Mesenteric fat pad (tissue), 1 donor: ENCODE results near the gene CXorf38. TPM values are rescaled to one million over a fixed set of nuclear protein-coding genes. Genes with fewer than 3 reads are reported as not detected.
"Not testable (repeated sequence)": the region's sequence is repeated elsewhere in the genome, so short reads cannot be mapped to it uniquely, and the experiment has no call there.

Source experiments
- DNase-seq: peaks from one replicate; pipeline ENCODE4 v3.0.0-alpha.2; 2020; ENCODE audit warnings: low spot score
- total RNA-seq: library from RNA; stranded (reverse); fragmentation: NEBNext Ultra II Directional; extraction: Animal tissue kit (Norgen Biotek cat#: 25700); gene quantifications from one replicate; pipeline ENCODE4 v1.2.1, GENCODE V29; 2021
- donor health status: DM: yes; HTN: yes; CAD: no.

Gene CXorf38
- total RNA-seq, 1 donor from 2014 or later: 14.0 TPM

- DNase-seq: no peak
These were observed 15.2 kb downstream of the CXorf38 start for GRCh38 chrX:40632199-40632598.

GRCh38 chrX:40628506-40628905, 18.9 kb downstream of the CXorf38 start:
- DNase-seq: no peak

GRCh38 chrX:40625294-40625693, 22.1 kb downstream of the CXorf38 start:
- no peak for DNase-seq

- no peak for DNase-seq
These were observed 23.7 kb downstream of the CXorf38 start for GRCh38 chrX:40623665-40624064.

- no peak for DNase-seq
These were observed 24.2 kb downstream of the CXorf38 start, which contains the start of gene MPC1L for GRCh38 chrX:40623139-40623536. MPC1L (plus strand) TSS chrX:40623428; CDS start chrX:40623566, 138 bp downstream.

GRCh38 chrX:40622479-40623138, 24.8 kb downstream of the CXorf38 start:
- no peak for DNase-seq

GRCh38 chrX:40617566-40617965, 29.8 kb downstream of the CXorf38 start:
- DNase-seq: no peak

GRCh38 chrX:40615976-40616375, 31.4 kb downstream of the CXorf38 start:
- DNase-seq: no peak

GRCh38 chrX:40612511-40612910, 34.9 kb downstream of the CXorf38 start:
- no peak for DNase-seq

GRCh38 chrX:40607381-40607780, 40.0 kb downstream of the CXorf38 start:
- DNase-seq: no peak

- DNase-seq: no peak
These were observed 43.9 kb downstream of the CXorf38 start for GRCh38 chrX:40603446-40603845.

- DNase-seq: not testable (repeated sequence)
These were observed 57.6 kb downstream of the CXorf38 start for GRCh38 chrX:40589616-40590321.

GRCh38 chrX:40587623-40588022, 59.7 kb downstream of the CXorf38 start:
- not testable (repeated sequence) for DNase-seq

- DNase-seq: no peak
These were observed 64.5 kb downstream of the CXorf38 start for GRCh38 chrX:40582811-40583210.

GRCh38 chrX:40582178-40582577, 65.2 kb downstream of the CXorf38 start:
- not testable (repeated sequence) for DNase-seq

GRCh38 chrX:40581336-40581920, 65.9 kb downstream of the CXorf38 start:
- DNase-seq: no peak

- peak; percentile 96 for DNase-seq
These were observed 66.6 kb downstream of the CXorf38 start, which contains the start of gene ATP6AP2 for GRCh38 chrX:40580537-40581335. ATP6AP2 (plus strand) TSS chrX:40580970; CDS start chrX:40581066, 96 bp downstream.

- no peak for DNase-seq
These were observed 67.3 kb downstream of the CXorf38 start for GRCh38 chrX:40579900-40580536.

- DNase-seq: no peak
These were observed 68.2 kb downstream of the CXorf38 start for GRCh38 chrX:40579141-40579540.

- no peak for DNase-seq
These were observed 69.2 kb downstream of the CXorf38 start for GRCh38 chrX:40578039-40578695.
